ENCODE results near the gene PROP1.
"Not testable (repeated sequence)": the region's sequence is repeated elsewhere in the genome, so short reads cannot be mapped to it uniquely, and the experiment has no call there.

Gene PROP1

GRCh38 chr5:177982072-177982727, 13.8 kb downstream of the PROP1 start:
- DNase-seq = no peak

- no peak for DNase-seq
These were observed 14.6 kb downstream of the PROP1 start for GRCh38 chr5:177981296-177982071.

GRCh38 chr5:177980743-177981151, 15.3 kb downstream of the PROP1 start:
- no peak for DNase-seq

GRCh38 chr5:177977600-177977999, 18.4 kb downstream of the PROP1 start:
- not testable (repeated sequence) for DNase-seq

- DNase-seq = no peak
These were observed 22.9 kb downstream of the PROP1 start for GRCh38 chr5:177973066-177973635.

- no peak for DNase-seq
These were observed 23.4 kb downstream of the PROP1 start for GRCh38 chr5:177972613-177973012.

- not testable (repeated sequence) for DNase-seq
These were observed 24.0 kb downstream of the PROP1 start for GRCh38 chr5:177972014-177972413.

- DNase-seq = no peak
These were observed 27.3 kb downstream of the PROP1 start for GRCh38 chr5:177968661-177969211.

GRCh38 chr5:177967221-177967887, 28.7 kb downstream of the PROP1 start:
- DNase-seq = no peak

GRCh38 chr5:177966839-177967166, 29.2 kb downstream of the PROP1 start:
- DNase-seq = no peak

- no peak for DNase-seq
These were observed 29.8 kb downstream of the PROP1 start for GRCh38 chr5:177966009-177966838.

GRCh38 chr5:177964471-177964870, 31.6 kb downstream of the PROP1 start:
- DNase-seq = no peak

- no peak for DNase-seq
These were observed 32.1 kb downstream of the PROP1 start for GRCh38 chr5:177963966-177964365.

GRCh38 chr5:177959315-177959714, 36.7 kb downstream of the PROP1 start:
- no peak for DNase-seq

- DNase-seq = no peak
These were observed 37.3 kb downstream of the PROP1 start for GRCh38 chr5:177958696-177959095.

- DNase-seq = no peak
These were observed 38.8 kb downstream of the PROP1 start for GRCh38 chr5:177957241-177957640.

GRCh38 chr5:177953101-177953500, 42.9 kb downstream of the PROP1 start:
- DNase-seq = not testable (repeated sequence)

- not testable (repeated sequence) for DNase-seq
These were observed 46.4 kb downstream of the PROP1 start for GRCh38 chr5:177949656-177950055.

GRCh38 chr5:177949065-177949464, 47.0 kb downstream of the PROP1 start:
- not testable (repeated sequence) for DNase-seq

- peak; percentile 67 to 69 for DNase-seq
These were observed 48.1 kb downstream of the PROP1 start for GRCh38 chr5:177947912-177948311.

GRCh38 chr5:177945601-177946283, 50.3 kb downstream of the PROP1 start:
- not testable (repeated sequence) for DNase-seq

GRCh38 chr5:177945145-177945544, 50.9 kb downstream of the PROP1 start:
- DNase-seq = not testable (repeated sequence)

Measured in cerebellar nuclear complex (tissue), 1 donor.